HG03097 (cell line): ENCODE measurements around the gene EGFL7.
"Not testable (repeated sequence)": the region's sequence is repeated elsewhere in the genome, so short reads cannot be mapped to it uniquely, and the experiment has no call there.

Experiments
- ATAC-seq: cut with Tn5 transposase; IDR thresholded peaks from one replicate; pipeline ENCODE4 v1.9.1; 2021; ENCODE audit not compliant: unreplicated experiment, low FRiP score

The EGFL7 gene

DNA sequence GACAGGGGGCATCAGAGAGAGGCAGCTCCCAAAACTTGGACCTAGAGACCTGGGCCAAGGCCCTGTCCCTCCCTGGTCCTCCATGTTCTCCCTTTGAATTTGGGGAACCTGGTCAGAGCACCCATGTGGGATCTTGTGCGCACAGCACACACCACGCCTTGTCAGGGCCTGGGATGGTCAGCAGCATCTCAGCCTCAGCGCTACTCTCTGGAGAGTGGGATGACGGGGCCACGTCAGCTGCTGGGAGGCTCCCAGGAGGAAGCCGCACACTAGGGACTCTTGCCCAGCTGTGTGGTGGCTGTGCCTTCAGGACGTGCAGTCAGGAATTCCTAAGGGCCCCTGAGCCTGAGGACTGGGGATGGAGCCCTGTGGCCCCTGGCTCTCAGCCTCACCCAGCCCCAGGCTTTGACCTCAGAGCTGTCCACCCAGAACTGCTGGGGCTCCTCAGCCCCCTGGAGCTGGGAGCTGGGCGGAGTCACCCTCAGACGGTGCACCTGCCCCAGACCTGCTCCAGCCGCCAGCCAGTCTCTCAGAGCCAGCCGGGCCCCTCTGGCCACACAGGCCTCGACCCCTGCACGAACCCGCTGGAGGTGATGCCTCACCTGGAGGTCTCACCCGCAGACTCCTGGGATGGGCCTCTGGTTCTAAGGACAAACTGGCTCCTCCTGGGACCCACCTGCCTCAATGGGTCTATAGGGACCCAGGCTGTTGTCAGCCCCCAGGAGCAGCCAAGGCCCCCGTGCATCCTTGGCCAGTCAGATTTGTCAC is 38.3 kb upstream of the EGFL7 start:
- ATAC-seq, result no peak

- ATAC-seq, result no peak
Measured at GRCh38 chr9:136625101-136626065, 37.3 kb upstream of the EGFL7 start.

GRCh38 chr9:136626066-136626725 is 36.5 kb upstream of the EGFL7 start:
- no peak for ATAC-seq

- ATAC-seq, result no peak
Measured at GRCh38 chr9:136626740-136627642, 35.7 kb upstream of the EGFL7 start.

DNA sequence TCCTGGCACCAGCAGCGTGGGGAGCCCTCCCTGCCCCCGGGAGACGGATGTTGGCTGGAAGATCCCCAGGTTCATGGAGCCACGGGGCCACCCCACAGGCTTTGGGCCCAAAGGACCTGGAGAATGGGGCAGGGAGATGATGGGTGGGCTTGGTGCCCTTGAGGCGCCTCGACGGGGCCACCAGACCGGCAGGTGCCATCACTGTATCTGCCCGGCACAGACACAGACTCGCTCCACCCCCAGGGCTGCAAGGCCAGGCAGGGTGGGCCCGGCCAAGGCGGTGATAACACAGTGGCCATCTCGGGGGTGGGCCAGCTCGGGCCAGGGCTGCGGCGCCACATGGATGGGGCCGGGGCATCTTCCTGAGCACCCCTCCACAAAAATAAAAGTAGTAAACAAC is 35.0 kb upstream of the EGFL7 start:
- ATAC-seq, result no peak

GRCh38 chr9:136628268-136628667 is 34.4 kb upstream of the EGFL7 start:
- no peak for ATAC-seq

DNA sequence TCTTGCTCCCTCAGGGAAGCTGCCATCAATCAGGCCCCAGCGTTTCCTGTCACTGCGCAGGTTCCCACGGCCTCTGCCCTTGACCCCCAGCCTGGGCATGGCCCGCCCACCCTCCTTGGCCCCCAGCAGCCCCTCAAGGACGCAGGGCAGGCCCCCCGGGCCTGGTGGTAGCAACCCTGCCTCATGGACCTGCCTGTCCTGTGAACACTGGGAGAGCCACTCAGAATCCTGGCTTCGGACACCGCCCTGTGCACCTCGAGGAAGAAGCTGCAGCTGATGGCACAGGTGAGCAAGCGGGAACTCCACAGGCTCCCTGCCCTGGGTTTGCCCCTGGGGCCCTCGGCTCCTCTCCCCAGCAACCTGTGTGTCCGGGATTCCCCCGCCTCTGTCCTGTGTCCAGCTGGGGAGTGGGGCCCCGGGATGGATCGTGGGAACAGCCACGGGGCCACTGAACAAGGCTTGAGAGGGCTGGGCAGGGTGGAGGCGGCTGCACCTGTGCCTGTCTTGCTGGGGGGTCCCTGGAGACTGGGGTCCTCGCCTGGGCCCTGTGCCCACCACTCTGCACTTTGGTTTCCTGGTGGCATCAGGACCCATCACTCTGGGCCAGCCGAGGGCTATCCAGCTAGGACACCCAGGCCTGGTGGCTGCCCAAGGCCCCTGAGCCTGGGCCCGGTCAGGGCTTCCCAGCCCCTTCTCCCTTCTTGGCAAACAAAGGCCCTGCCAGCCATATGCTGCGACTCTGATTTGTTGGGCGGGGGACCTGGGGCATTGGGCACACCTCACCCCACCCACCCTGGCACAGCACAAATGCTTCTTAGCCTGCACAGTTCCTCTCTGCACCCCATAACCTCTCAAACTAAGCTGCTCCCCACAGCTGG is 33.5 kb upstream of the EGFL7 start:
- no peak for ATAC-seq

DNA sequence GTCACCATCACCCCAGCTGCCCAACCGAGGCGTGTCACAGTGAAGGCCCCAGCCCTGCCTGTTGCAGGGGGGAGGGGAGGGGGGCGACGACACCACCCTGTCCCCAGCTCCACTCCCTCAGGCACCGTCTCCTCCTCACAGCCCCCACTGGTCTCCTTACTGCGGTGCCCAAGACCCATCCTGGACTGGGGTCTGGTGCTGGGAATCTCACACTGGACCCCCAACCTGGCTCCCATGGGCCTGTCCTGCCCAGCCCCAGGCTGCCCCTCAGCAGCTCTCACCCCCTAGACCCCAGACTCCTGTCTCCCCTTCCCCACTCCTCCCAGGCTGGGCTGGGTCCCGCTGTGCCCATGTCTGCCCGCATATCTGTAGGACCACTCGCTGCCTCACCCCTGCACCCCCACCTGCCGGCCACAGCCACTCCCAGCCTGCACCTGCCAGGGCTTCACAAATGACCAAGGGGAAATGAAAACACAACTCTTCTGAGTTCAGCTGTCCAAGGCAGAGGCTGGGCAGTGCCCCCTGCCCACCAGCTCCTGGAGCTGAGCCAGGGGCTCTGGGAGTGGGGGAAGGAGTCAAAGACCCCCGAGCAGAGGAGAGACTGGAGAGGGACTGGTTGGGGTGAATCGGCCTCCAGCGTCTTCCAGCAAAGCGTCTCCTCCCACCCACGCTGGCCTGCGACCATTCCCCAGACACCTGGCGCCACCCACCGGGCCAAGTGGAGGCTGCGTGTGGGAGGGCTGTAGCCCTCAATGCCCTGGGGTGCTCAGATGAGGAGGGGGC is 32.6 kb upstream of the EGFL7 start:
- no peak for ATAC-seq

- ATAC-seq, result no peak
Measured at GRCh38 chr9:136630662-136630992, 32.1 kb upstream of the EGFL7 start.

DNA sequence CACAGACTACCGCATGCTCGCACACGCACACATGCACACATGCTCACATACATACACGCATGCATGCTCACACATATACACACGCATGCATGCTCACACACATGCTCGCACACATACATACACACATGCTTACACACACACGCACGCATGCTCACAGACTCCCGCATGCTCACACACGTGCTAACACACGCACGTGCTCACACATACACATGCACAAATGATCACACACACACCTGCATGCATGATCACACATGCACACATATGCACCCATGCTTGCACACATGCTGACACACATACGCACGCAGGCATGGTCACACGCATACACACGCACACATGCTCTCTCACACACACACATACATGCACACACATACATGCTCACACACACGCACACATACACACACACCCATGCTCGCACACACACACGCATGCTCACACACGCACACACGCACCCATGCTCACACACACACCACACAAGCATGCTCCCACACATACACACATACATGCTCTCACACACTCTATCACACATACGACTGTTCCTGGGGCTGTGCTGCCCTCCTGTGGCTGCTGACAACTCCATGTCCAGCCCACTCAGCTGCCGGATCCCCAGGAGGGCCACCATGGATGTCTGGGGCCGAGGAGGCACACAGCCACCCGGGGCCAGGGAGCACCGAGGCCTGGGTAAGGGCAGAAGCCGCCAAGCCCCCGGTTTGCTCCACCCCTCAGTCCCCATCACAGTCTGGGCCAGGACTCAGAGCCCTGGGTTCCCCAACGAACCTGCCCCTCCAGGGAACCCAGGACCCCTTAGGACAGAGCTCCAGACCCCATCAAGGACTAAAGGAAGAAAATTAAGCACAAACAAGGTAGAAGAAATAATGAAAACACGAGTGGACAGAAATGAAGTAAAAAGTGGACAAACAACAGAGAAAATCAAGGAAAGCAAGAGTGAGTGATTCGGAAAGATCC is 31.4 kb upstream of the EGFL7 start:
- no peak for ATAC-seq

DNA sequence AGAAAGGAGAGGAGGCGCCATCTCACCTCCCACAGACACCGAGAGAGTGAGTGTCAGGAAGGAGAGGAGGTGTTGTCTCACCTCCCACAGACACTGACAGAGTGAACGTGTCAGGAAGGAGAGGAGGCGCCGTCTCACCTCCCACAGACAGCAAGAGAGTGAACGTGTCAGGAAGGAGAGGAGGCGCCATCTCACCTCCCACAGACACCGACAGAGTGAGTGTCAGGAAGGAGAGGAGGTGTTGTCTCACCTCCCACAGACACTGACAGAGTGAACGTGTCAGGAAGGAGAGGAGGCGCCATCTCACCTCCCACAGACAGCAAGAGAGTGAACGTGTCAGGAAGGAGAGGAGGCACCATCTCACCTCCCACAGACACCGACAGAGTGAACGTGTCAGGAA is 30.6 kb upstream of the EGFL7 start:
- ATAC-seq, result not testable (repeated sequence)

DNA sequence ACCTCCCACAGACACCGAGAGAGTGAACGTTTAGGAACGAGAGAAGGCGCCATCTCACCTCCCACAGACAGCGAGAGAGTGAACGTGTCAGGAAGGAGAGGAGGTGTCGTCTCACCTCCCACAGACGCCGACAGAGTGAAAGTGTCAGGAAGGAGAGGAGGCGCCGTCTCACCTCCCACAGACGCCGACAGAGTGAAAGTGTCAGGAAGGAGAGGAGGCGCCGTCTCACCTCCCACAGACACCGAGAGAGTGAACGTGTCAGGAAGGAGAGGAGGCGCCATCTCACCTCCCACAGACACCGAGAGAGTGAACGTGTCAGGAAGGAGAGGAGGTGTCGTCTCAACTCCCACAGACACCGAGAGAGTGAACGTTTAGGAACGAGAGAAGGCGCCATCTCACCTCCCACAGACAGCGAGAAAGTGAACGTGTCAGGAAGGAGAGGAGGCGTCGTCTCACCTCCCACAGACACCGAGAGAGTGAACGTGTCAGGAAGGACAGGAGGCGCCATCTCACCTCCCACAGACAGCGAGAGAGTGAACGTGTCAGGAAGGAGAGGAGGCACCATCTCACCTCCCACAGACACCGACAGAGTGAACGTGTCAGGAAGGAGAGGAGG is 30.1 kb upstream of the EGFL7 start:
- ATAC-seq, result not testable (repeated sequence)

DNA sequence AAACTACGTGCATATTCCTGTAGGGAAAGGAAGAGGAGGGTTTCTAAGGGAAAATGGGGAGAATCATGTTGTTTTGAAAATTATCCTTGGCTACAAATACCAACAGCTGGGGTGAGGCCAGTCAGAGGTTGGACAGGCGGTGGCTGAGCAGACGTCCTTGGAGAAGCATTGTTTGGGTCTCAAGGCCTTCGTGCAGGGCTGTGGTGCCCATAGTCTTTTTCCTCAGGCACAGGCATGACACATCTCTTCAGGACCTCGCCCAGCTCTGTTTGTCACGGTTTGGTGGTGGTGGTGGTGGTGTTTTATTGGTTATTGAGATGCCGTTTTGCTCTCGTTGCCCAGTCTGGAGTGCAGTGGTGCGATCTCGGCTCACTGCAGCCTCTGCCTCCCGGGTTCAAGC is 27.8 kb upstream of the EGFL7 start:
- no peak for ATAC-seq

DNA sequence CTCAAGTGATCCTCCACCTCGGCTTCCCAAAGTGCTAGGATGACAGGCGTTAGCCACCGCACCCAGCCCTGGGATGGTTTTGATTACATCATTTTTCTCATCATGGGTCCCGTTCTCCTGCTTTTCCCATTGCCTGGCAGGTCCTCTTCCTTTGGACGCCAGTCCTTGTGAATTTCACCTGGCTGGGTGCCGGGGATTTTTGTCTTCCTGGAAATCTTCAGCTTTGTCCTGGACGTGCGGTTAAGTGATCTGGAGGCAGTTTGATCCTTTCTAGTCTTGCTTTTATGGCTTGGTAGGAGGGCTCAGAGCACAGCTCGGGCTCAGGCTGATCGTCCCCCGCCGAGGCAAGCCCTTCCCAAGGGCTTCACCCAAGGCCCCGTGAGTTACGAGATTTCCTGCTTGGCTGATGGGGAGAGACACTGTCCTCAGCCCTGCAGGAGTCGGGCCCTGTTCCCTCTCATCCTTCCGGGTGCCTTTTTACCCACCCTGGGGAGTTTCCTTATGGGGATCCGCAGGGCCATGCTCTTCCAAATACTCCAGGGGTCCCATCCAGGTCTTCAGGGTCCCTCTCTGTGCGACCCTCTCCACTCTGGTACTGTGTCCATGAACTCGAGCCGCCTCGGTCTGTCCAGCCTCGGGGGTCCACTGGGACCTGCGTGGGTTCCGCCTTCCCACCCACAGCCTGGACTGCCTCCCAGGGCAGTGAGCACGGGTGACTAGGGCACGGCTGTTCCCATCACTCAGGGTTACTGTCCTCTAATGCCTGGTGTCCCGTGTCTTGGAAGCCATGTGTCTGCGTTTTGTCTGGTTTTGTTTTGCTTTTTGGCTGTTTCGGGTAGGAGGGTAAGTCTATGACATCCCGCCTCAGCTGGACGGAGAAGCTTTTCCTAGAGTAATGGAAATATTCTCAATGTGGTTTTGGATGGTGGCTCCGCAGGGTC is 22.3 kb upstream of the EGFL7 start:
- no peak for ATAC-seq

- ATAC-seq, result no peak
Measured at GRCh38 chr9:136642439-136642921, 20.2 kb upstream of the EGFL7 start.
